ENCODE measurements around the gene OR5C1.

GRCh38 chr9:122816163-122816867 is 27.6 kb downstream of the OR5C1 start:
- TF ChIP-seq GATA2 (IDR thresholded peaks at IDR 0.05; ENCODE audit: low read depth, low read length) = no peak
- no peak for TF ChIP-seq GATA3 (IDR thresholded peaks at IDR 0.05; ENCODE audit: low read depth, low read length)

Measured in SH-SY5Y (cell line).